ENCODE data around the gene TANGO6. TPM values are rescaled to one million over a fixed set of nuclear protein-coding genes. Genes with fewer than 3 reads are reported as not detected.
"Not testable (repeated sequence)": the region's sequence is repeated elsewhere in the genome, so short reads cannot be mapped to it uniquely, and the experiment has no call there.

The TANGO6 gene
- total RNA-seq, 2 donors from 2014 or later: 9.5 to 12.4 TPM

GRCh38 chr16:69120096-69120664, 276.8 kb downstream of the TANGO6 start:
- intact Hi-C loops (cut with DNase I): loop anchor here (5.0 to 10.0 kb wide), 2 partner anchors 593 to 595 kb away; no protein-coding TSS in a partner anchor
- DNase-seq: no peak
- no peak for ATAC-seq

- DNase-seq: peak; percentile 64
- peak in 1 of 2 donors; percentile 30 for ATAC-seq
- intact Hi-C loops (cut with DNase I): loop anchor here (1.0 to 10.0 kb wide), 4 partner anchors 221 to 599 kb away; no protein-coding TSS in a partner anchor
These were observed 280.6 kb downstream of the TANGO6 start for GRCh38 chr16:69123910-69124309.

- not testable (repeated sequence) for ATAC-seq, DNase-seq
- intact Hi-C loops (cut with DNase I): loop anchor here (1.0 to 10.0 kb wide), 4 partner anchors 222 to 600 kb away; no protein-coding TSS in a partner anchor
These were observed 281.1 kb downstream of the TANGO6 start for GRCh38 chr16:69124406-69124805.

GRCh38 chr16:69124961-69125360, 281.6 kb downstream of the TANGO6 start:
- ATAC-seq, DNase-seq: not testable (repeated sequence)
- intact Hi-C loops (cut with DNase I): loop anchor here (1.0 to 10.0 kb wide), 4 partner anchors 222 to 600 kb away; no protein-coding TSS in a partner anchor

GRCh38 chr16:69126221-69126620, 282.9 kb downstream of the TANGO6 start:
- no peak for ATAC-seq
- intact Hi-C loops (cut with DNase I): loop anchor here in 1 of 2 donors (10.0 kb wide), 1 partner anchor 601 kb away; no protein-coding TSS in a partner anchor
- no peak for DNase-seq

- ATAC-seq, DNase-seq: not testable (repeated sequence)
These were observed 283.5 kb downstream of the TANGO6 start for GRCh38 chr16:69126801-69127200.

GRCh38 chr16:69127966-69128510, 284.7 kb downstream of the TANGO6 start:
- DNase-seq (no peak), ATAC-seq (no peak)
- intact Hi-C loops (cut with DNase I): loop anchor here in 1 of 2 donors (10.0 kb wide), 1 partner anchor 603 kb away; no protein-coding TSS in a partner anchor

More at GRCh38 chr16:69126801-69127200, 283.5 kb downstream of the TANGO6 start:
- intact Hi-C loops (cut with DNase I): loop anchor here in 1 of 2 donors (10.0 kb wide), 1 partner anchor 602 kb away; no protein-coding TSS in a partner anchor

- intact Hi-C loops (cut with DNase I): no loop called here
- ATAC-seq (no peak), DNase-seq (no peak)
These were observed 287.1 kb downstream of the TANGO6 start for GRCh38 chr16:69130461-69130860.

- peak in 1 of 2 donors; percentile 27 for ATAC-seq
- no peak for DNase-seq
- intact Hi-C loops (cut with DNase I): no loop called here
These were observed 288.0 kb downstream of the TANGO6 start for GRCh38 chr16:69131167-69131838.

GRCh38 chr16:69131839-69132423, 288.6 kb downstream of the TANGO6 start:
- intact Hi-C loops (cut with DNase I): no loop called here
- DNase-seq: peak; percentile 84

GRCh38 chr16:69132424-69133252, 289.3 kb downstream of the TANGO6 start, which contains the start of the genes CHTF8 and UTP4:
CHTF8 (minus strand) TSS chr16:69132588; CDS start chr16:69121458, 11,130 bp downstream.
UTP4 (plus strand) TSS chr16:69132649; CDS start chr16:69133460, 811 bp downstream.
- intact Hi-C loops (cut with DNase I): no loop called here
- DNase-seq (peak; percentile 92), ATAC-seq (peak; percentile 95 to 98)

More at GRCh38 chr16:69131839-69132423, 288.6 kb downstream of the TANGO6 start:
- ATAC-seq: peak; percentile 84 to 87

- no peak for DNase-seq
- intact Hi-C loops (cut with DNase I): no loop called here
- no peak for ATAC-seq
These were observed 290.1 kb downstream of the TANGO6 start for GRCh38 chr16:69133373-69133954.

Other genes with a start within 250 kb of the TANGO6 start
- under 1 TPM; 0.32 to 0.68 TPM for gene CDH3, start 198.2 kb upstream of the TANGO6 start, total RNA-seq
- gene CDH1, start 106.2 kb upstream of the TANGO6 start, total RNA-seq: under 1 TPM; 0.03 to 0.16 TPM

All from left cardiac atrium (tissue), 4 donors.